Kidney epithelial cell (primary cell): ENCODE measurements around the gene TRUB1. TPM values are rescaled to one million over a fixed set of nuclear protein-coding genes. Genes with fewer than 3 reads are reported as not detected.
A peak's percentile ranks its signal among the peaks of the same experiment; 100 is the strongest.

Experiments used
- DNase-seq: peaks from one replicate; pipeline ENCODE4 v3.0.0-alpha.2; 2010; ENCODE audit warnings: low read depth
- H3K27me3 ChIP-seq: 2 replicates; pipeline ENCODE4 v1.6.0; 2011; ENCODE audit warnings: low read length; ENCODE audit not compliant: control insufficient read depth, insufficient read depth
- H3K36me3 ChIP-seq: 2 replicates; pipeline ENCODE4 v1.5.1; 2011; ENCODE audit warnings: low read length; ENCODE audit not compliant: control insufficient read depth, insufficient read depth
- H3K4me3 ChIP-seq: 2 replicates; pipeline ENCODE4 v1.5.1; 2011; ENCODE audit warnings: low read depth, mild to moderate bottlenecking, control low read depth, low read length
- CTCF ChIP-seq: IDR thresholded peaks from 2 replicates; pipeline ENCODE4 v1.5.1; 2011; ENCODE audit warnings: mild to moderate bottlenecking, moderate library complexity, low read length, control low read depth, inconsistent platforms; ENCODE audit not compliant: insufficient read depth, poor library complexity, severe bottlenecking
- total RNA-seq: library from RNA; depleted of rRNA; stranded (reverse); fragments of >200 nt; gene quantifications from 2 replicates; pipeline ENCODE4 v1.2.3, GENCODE V29; 2015

TRUB1 gene
- total RNA-seq, 1 donor from 2014 or later = 31.5 TPM

GRCh38 chr10:114917927-114918672 lies 19.9 kb upstream of the TRUB1 start:
- no peaks in the 10 kb centered on the region for H3K27me3 ChIP-seq
- no peak for TF ChIP-seq CTCF
- H3K4me3 ChIP-seq = no peak overlapping the region
- peak; percentile 92 for DNase-seq
- H3K36me3 ChIP-seq = no peaks in the 10 kb centered on the region

GRCh38 chr10:114920459-114920858 lies 17.5 kb upstream of the TRUB1 start:
- no peak for TF ChIP-seq CTCF
- Histone ChIP-seq H3K36me3 (no peaks in the 10 kb centered on the region), H3K27me3 (no peaks in the 10 kb centered on the region), H3K4me3 (no peak overlapping the region)
- no peak for DNase-seq

- Histone ChIP-seq H3K36me3 (no peaks in the 10 kb centered on the region), H3K27me3 (no peaks in the 10 kb centered on the region), H3K4me3 (no peak overlapping the region)
- no peak for DNase-seq
- TF ChIP-seq CTCF = no peak
These were observed 16.0 kb upstream of the TRUB1 start for GRCh38 chr10:114922003-114922402.

- no peak for DNase-seq
- Histone ChIP-seq H3K36me3 (no peaks in the 10 kb centered on the region), H3K4me3 (no peak overlapping the region), H3K27me3 (no peaks in the 10 kb centered on the region)
- no peak for TF ChIP-seq CTCF
These were observed 14.4 kb upstream of the TRUB1 start for GRCh38 chr10:114923551-114923950.

- peak; percentile 54 for DNase-seq
- no peaks in the 10 kb centered on the region for H3K27me3 ChIP-seq
- H3K4me3 ChIP-seq = no peak overlapping the region
- H3K36me3 ChIP-seq = no peaks in the 10 kb centered on the region
- no peak for TF ChIP-seq CTCF
These were observed 12.1 kb upstream of the TRUB1 start for GRCh38 chr10:114925587-114926586.
